Muscle layer of duodenum (tissue), 2 donors: ENCODE measurements around the gene DNAH7.

Experiments used
- H3K27ac ChIP-seq: one replicate; pipeline ENCODE4 v1.7.0; 2013; ENCODE audit warnings: mild to moderate bottlenecking, low read length
- H3K27me3 ChIP-seq: one replicate; pipeline ENCODE4 v1.7.0; 2013; ENCODE audit warnings: low read depth, mild to moderate bottlenecking, control low read depth, low read length
- H3K36me3 ChIP-seq, 2 donors: one replicate each; pipeline ENCODE4 v1.7.0; 2013; ENCODE audit warnings: low read length in 2 of 2, control low read depth in 1 of 2, mild to moderate bottlenecking in 1 of 2; ENCODE audit not compliant: insufficient read depth in 2 of 2, control insufficient read depth in 1 of 2
- H3K4me1 ChIP-seq, 2 donors: one replicate each; pipeline ENCODE4 v1.7.0; 2013; ENCODE audit warnings: low read length in 2 of 2, mild to moderate bottlenecking in 2 of 2, control low read depth in 1 of 2, moderate library complexity in 1 of 2; ENCODE audit not compliant: insufficient read depth in 2 of 2, control insufficient read depth in 1 of 2
- H3K4me3 ChIP-seq, 2 donors: one replicate each; pipeline ENCODE4 v1.7.0; 2013; ENCODE audit warnings: low read length in 2 of 2, low read depth in 1 of 2, mild to moderate bottlenecking in 1 of 2
- H3K9me3 ChIP-seq, 2 donors: one replicate each; pipeline ENCODE4 v1.7.0; 2013; ENCODE audit warnings: low read length in 2 of 2, control low read depth in 1 of 2, mild to moderate bottlenecking in 1 of 2; ENCODE audit not compliant: control insufficient read depth in 1 of 2
- donor health status: healthy.

The DNAH7 gene

GRCh38 chr2:195859513-195859912, 209.1 kb downstream of the DNAH7 start:
- Histone ChIP-seq H3K27me3 (no peaks in the 10 kb centered on the region), H3K4me1 (no peaks in the 10 kb centered on the region), H3K36me3 (no peaks in the 10 kb centered on the region), H3K9me3 (no peaks in the 10 kb centered on the region), H3K27ac (no peak overlapping the region), H3K4me3 (no peak overlapping the region)

GRCh38 chr2:195857132-195857531, 211.5 kb downstream of the DNAH7 start:
- H3K27me3 ChIP-seq: no peaks in the 10 kb centered on the region
- no peak overlapping the region for H3K27ac ChIP-seq
- H3K4me1 ChIP-seq: no peaks in the 10 kb centered on the region

GRCh38 chr2:195850764-195851163, 217.9 kb downstream of the DNAH7 start:
- H3K36me3 ChIP-seq: no peaks in the 10 kb centered on the region
- peaks cover 0 to under 1% of the 10 kb centered on the region in 2 donors for H3K9me3 ChIP-seq
- no peaks in the 10 kb centered on the region for H3K27me3 ChIP-seq
- H3K27ac ChIP-seq: no peak overlapping the region
- H3K4me3 ChIP-seq: no peak overlapping the region
- no peaks in the 10 kb centered on the region for H3K4me1 ChIP-seq

More at GRCh38 chr2:195857132-195857531, 211.5 kb downstream of the DNAH7 start:
- no peak overlapping the region for H3K4me3 ChIP-seq
- no peaks in the 10 kb centered on the region for H3K36me3 ChIP-seq
- H3K9me3 ChIP-seq: no peaks in the 10 kb centered on the region

GRCh38 chr2:195848119-195848899, 220.3 kb downstream of the DNAH7 start:
- Histone ChIP-seq H3K27me3 (no peaks in the 10 kb centered on the region), H3K27ac (no peak overlapping the region), H3K36me3 (no peaks in the 10 kb centered on the region), H3K9me3 (peaks cover 0 to 4% of the 10 kb centered on the region in 2 donors), H3K4me3 (no peak overlapping the region), H3K4me1 (no peaks in the 10 kb centered on the region)

GRCh38 chr2:195842932-195843331, 225.7 kb downstream of the DNAH7 start:
- no peak overlapping the region for H3K27ac ChIP-seq

GRCh38 chr2:195838002-195838401, 230.6 kb downstream of the DNAH7 start:
- Histone ChIP-seq H3K9me3 (no peaks in the 10 kb centered on the region), H3K36me3 (no peaks in the 10 kb centered on the region), H3K27me3 (no peaks in the 10 kb centered on the region), H3K4me3 (no peak overlapping the region), H3K4me1 (no peaks in the 10 kb centered on the region), H3K27ac (no peak overlapping the region)

More at GRCh38 chr2:195842932-195843331, 225.7 kb downstream of the DNAH7 start:
- no peaks in the 10 kb centered on the region for H3K36me3 ChIP-seq
- H3K4me1 ChIP-seq: no peaks in the 10 kb centered on the region
- no peak overlapping the region for H3K4me3 ChIP-seq
- no peaks in the 10 kb centered on the region for H3K27me3 ChIP-seq
- H3K9me3 ChIP-seq: peaks cover 0 to 4% of the 10 kb centered on the region in 2 donors

- no peak overlapping the region for H3K4me3 ChIP-seq
- no peaks in the 10 kb centered on the region for H3K36me3 ChIP-seq
- H3K9me3 ChIP-seq: no peaks in the 10 kb centered on the region
- no peak overlapping the region for H3K27ac ChIP-seq
- no peaks in the 10 kb centered on the region for H3K27me3 ChIP-seq
- no peaks in the 10 kb centered on the region for H3K4me1 ChIP-seq
These were observed 232.6 kb downstream of the DNAH7 start for GRCh38 chr2:195836002-195836401.

- Histone ChIP-seq H3K36me3 (no peaks in the 10 kb centered on the region), H3K9me3 (no peaks in the 10 kb centered on the region), H3K4me3 (no peak overlapping the region), H3K27me3 (no peaks in the 10 kb centered on the region), H3K4me1 (no peaks in the 10 kb centered on the region), H3K27ac (no peak overlapping the region)
These were observed 233.8 kb downstream of the DNAH7 start for GRCh38 chr2:195834836-195835235.

GRCh38 chr2:195830968-195831950, 237.4 kb downstream of the DNAH7 start:
- no peaks in the 10 kb centered on the region for H3K9me3 ChIP-seq
- no peaks in the 10 kb centered on the region for H3K27me3 ChIP-seq
- no peak overlapping the region for H3K27ac ChIP-seq
- no peaks in the 10 kb centered on the region for H3K4me1 ChIP-seq
- no peak overlapping the region for H3K4me3 ChIP-seq
- no peaks in the 10 kb centered on the region for H3K36me3 ChIP-seq

- Histone ChIP-seq H3K27ac (no peak overlapping the region), H3K4me3 (no peak overlapping the region), H3K9me3 (no peaks in the 10 kb centered on the region), H3K4me1 (no peaks in the 10 kb centered on the region), H3K36me3 (no peaks in the 10 kb centered on the region), H3K27me3 (no peaks in the 10 kb centered on the region)
These were observed 244.2 kb downstream of the DNAH7 start for GRCh38 chr2:195824478-195824877.

GRCh38 chr2:195823206-195823605, 245.4 kb downstream of the DNAH7 start:
- H3K36me3 ChIP-seq: no peaks in the 10 kb centered on the region
- H3K4me3 ChIP-seq: no peak overlapping the region
- no peaks in the 10 kb centered on the region for H3K27me3 ChIP-seq
- no peaks in the 10 kb centered on the region for H3K9me3 ChIP-seq
- no peaks in the 10 kb centered on the region for H3K4me1 ChIP-seq
- no peak overlapping the region for H3K27ac ChIP-seq
